Psoas muscle (tissue), 8 donors: Measurements from ENCODE around the gene PSMC1. TPM values are rescaled to one million over a fixed set of nuclear protein-coding genes. Genes with fewer than 3 reads are reported as not detected.
A peak's percentile ranks its signal among the peaks of the same experiment; 100 is the strongest.
"Not testable (repeated sequence)": the region's sequence is repeated elsewhere in the genome, so short reads cannot be mapped to it uniquely, and the experiment has no call there.

Source experiments
- ATAC-seq, 4 donors: fragments of 200-7000 bp; cut with Tn5 transposase; one replicate each; pipeline ENCODE4 v1.9.1; 2020; ENCODE audit warnings: moderate library complexity in 3 of 4, mild to moderate bottlenecking in 2 of 4
- DNase-seq, 2 donors: peaks; one replicate each; pipeline ENCODE4 v3.0.0-alpha.2; 2020
- H3K27ac ChIP-seq: fragments of 200-600 bp; one replicate; pipeline ENCODE4 v1.8.0; 2022
- H3K27me3 ChIP-seq, 3 donors: fragments of 200-600 bp in 1 of 3; one replicate each; pipeline versions ENCODE4 v1.6.1 to v1.8.0; 2013 to 2022; ENCODE audit warnings: low read length in 2 of 3, mild to moderate bottlenecking in 2 of 3, moderate library complexity in 1 of 3; ENCODE audit not compliant: insufficient read depth in 3 of 3
- H3K36me3 ChIP-seq, 2 donors: fragments of 200-600 bp in 1 of 2; one replicate each; pipeline versions ENCODE4 v1.6.1 to v1.8.0; 2013 to 2022; ENCODE audit warnings: low read depth in 1 of 2, mild to moderate bottlenecking in 1 of 2, moderate library complexity in 1 of 2; ENCODE audit not compliant: insufficient read depth in 1 of 2
- H3K4me1 ChIP-seq: fragments of 200-600 bp; one replicate; pipeline ENCODE4 v1.8.0; 2022
- H3K4me3 ChIP-seq: fragments of 200-600 bp; one replicate; pipeline ENCODE4 v1.8.0; 2022; ENCODE audit warnings: mild to moderate bottlenecking
- H3K9me3 ChIP-seq: fragments of 200-600 bp; one replicate; pipeline ENCODE4 v1.8.0; 2022
- WGBS, 3 donors: extraction: QIAGEN DNeasy Blood & Tissue Kit; methylation state at CpG; one replicate each; pipeline versions ENCODE4 v1.1.6 to v1.1.7; 2013; 5-methylcytosine and 5-hydroxymethylcytosine counted together
- intact Hi-C, 2 donors: fragments of 100-400 bp; cut with DNase I; formaldehyde crosslinking; loops; one replicate each; pipeline versions ENCODE4 v1.11.0 to v1.14.2; 2022
- long read RNA-seq, 2 donors: library from polyadenylated mRNA; unstranded; transcript quantifications; one replicate each; pipeline ENCODE4 v2.0.0, GENCODE V29; 2021
- polyA plus RNA-seq, 3 donors: library from polyadenylated mRNA; stranded (reverse); fragments of 200-250 nt; gene quantifications; one replicate each; pipeline ENCODE4 v1.2.3, GENCODE V29; 2013
- total RNA-seq, 4 donors: library from RNA; stranded (reverse); fragmentation: NEBNext Ultra II Directional in 2 of 4; extraction: Animal tissue kit (Norgen Biotek cat#: 25700) in 2 of 4; gene quantifications; one replicate each; pipeline versions ENCODE4 v1.2.1 to v1.2.4, GENCODE V29; 2021 to 2023
- TF ChIP-seq, protein P1 (sequence below): fragments of 200-600 bp; IDR thresholded peaks from one replicate; pipeline ENCODE4 v1.8.0; 2022; ENCODE audit warnings: antibody characterized with exemption
- donor health status: healthy with polysubstance abuse.
- donor health status: DM: no; HTN: no; CAD: no; lungs with moderate emphysema.
- donor health status: Bipolar disorder and iron deficiency.
- donor health status: healthy.
- donor health status: DM: yes; HTN: yes; CAD: no.
- donor health status: DM: no; HTN: no; CAD: no.
- donor health status: DM: no; HTN: no; CAD: no.
- donor health status: DM: yes; HTN: yes; CAD: no.

Gene PSMC1
- total RNA-seq, result 100 to 1,000 TPM; 151 to 307 (median 225) TPM
- 1,000 to 10,000 TPM in 1 of 3 donors, 100 to 1,000 TPM in 2; 444 to 1,018 (median 498) TPM for polyA plus RNA-seq
- long read RNA-seq, donor 1, full-length matches to known transcripts, result 226 of 246 reads
- long read RNA-seq, donor 1, partial matches to known transcripts, result 13 of 246 reads
- long read RNA-seq, donor 1, other reads (novel, unspliced or antisense), result 7 of 246 reads
- long read RNA-seq, donor 2, full-length matches to known transcripts, result 243 of 274 reads
- long read RNA-seq, donor 2, partial matches to known transcripts, result 19 of 274 reads
- long read RNA-seq, donor 2, other reads (novel, unspliced or antisense), result 12 of 274 reads

DNA sequence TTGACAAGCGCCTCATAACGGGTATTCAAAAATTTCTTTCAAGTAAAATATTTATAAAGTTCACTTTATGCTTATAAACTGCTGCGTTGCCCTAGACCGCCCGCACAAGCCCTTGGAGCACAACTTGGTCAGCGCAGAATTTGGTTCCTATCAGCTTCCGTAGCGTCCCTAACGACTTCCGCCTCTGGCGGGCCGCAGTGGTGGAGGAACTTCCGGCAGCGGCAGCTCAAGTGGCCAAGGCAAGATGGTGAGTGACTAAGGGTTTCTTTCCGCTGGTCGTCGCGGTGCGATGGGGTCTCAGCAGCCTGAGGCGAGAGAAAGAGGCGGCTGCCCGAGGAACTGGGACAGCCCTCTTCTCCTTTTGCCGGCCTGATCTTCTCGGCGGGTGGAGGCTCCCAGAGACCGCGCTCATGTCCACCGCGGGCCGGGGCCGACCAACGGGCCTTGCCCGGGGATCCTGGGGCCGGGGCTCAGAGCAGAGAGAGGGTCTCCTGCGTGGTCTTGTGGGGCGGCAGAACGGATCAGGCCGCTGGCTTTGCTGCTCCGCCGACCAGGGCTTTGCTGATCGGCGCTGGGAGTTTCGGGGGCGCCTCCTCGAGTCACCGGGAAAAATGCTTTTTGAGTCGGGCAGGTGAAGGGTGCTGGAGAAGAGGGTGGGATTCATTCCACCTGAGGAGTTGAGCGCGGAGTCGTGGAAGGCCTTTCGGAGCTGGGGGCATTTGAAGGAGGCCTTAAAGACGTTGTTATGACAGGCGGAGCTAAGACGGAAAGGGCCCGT, at the start of gene PSMC1:
Gene PSMC1 (plus strand): TSS at position 200 of the 778 bp plus-strand sequence. CDS start 45 bp downstream, at position 245.
- intact Hi-C loops, result no loop called here
- TF ChIP-seq, protein P1, sequence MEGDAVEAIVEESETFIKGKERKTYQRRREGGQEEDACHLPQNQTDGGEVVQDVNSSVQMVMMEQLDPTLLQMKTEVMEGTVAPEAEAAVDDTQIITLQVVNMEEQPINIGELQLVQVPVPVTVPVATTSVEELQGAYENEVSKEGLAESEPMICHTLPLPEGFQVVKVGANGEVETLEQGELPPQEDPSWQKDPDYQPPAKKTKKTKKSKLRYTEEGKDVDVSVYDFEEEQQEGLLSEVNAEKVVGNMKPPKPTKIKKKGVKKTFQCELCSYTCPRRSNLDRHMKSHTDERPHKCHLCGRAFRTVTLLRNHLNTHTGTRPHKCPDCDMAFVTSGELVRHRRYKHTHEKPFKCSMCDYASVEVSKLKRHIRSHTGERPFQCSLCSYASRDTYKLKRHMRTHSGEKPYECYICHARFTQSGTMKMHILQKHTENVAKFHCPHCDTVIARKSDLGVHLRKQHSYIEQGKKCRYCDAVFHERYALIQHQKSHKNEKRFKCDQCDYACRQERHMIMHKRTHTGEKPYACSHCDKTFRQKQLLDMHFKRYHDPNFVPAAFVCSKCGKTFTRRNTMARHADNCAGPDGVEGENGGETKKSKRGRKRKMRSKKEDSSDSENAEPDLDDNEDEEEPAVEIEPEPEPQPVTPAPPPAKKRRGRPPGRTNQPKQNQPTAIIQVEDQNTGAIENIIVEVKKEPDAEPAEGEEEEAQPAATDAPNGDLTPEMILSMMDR, result no peak

DNA sequence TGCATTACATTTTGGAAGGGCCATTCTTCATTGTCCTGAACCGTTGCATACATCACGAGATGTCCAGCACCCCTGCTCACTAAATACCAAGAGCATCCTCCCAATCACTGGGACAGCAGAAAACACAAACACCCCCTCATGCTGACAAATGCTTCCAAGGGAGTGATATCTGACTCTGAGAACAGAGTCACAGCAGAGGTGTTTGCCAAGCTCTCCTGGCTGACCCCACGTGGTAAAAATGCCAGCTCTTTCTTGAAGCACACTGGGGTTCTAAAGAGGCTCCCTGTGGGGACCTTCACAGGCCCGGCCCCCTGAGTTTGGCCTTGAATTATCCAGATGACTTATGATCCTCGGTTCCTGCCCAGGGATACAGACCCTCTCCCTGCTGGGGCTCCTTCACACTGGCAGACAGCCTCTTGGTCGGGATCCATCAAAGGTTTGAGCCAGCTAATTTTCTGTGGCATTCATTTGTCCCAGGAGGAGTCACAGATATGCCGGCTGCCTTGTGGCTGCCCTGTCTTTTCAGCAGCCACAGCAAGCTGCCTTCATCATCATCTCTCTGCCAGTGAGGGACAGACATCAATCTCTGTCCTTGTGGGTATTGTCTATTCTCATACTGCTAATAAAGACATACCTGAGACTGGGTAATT, 43.1 kb upstream of the PSMC1 start:
- Histone ChIP-seq H3K4me1 (no peaks in the 10 kb centered on the region), H3K36me3 (no peaks in the 10 kb centered on the region), H3K27ac (no peak overlapping the region), H3K4me3 (no peak overlapping the region), H3K27me3 (peaks cover 0 to 1% (median 0%) of the 10 kb centered on the region in 3 donors), H3K9me3 (no peaks in the 10 kb centered on the region)
- DNase-seq (no peak), ATAC-seq (no peak)
- TF ChIP-seq, protein P1, result no peak
- 58 to 64% (median 64%) methylated on average over 7 of the region's 7 CpGs for WGBS, 3 donors
- intact Hi-C loops, result no loop called here

More for the DNA sequence above, at the start of gene PSMC1:
- DNase-seq (peak; percentile 90 to 95), ATAC-seq (peak; percentile 98)
- H3K4me1 ChIP-seq, result peaks cover 9% of the 10 kb centered on the region
- peaks cover 2 to 32% of the 10 kb centered on the region in 2 donors for H3K36me3 ChIP-seq
- H3K9me3 ChIP-seq, result no peaks in the 10 kb centered on the region
- peak within 1 kb of the TSS; percentile 96 for H3K27ac ChIP-seq
- H3K27me3 ChIP-seq, result peaks cover 0 to 8% (median 3%) of the 10 kb centered on the region in 3 donors
- 0% methylated on average over 52 to 55 of the region's 55 CpGs for WGBS, 3 donors
- peak within 1 kb of the TSS; percentile 96 for H3K4me3 ChIP-seq

DNA sequence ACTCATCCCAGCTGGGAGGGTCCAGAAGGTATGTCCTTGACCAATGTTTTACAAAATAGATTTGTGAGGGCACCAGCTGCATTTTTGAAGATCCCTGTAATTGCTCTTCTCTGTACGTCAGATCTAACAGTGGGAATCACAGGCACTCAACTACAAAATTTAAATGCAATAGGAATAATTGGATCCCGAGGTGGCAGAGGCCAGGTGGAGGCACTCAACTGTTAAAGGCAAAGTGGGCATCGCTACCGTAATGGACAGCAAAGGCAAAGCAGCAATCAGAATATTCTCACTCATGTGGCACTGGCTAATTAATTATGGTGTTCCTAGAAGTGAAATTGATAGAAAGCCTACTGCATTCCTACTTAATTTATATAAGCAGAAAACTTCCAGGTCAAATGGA, 27.9 kb upstream of the PSMC1 start:
- Histone ChIP-seq H3K9me3 (peaks cover 3% of the 10 kb centered on the region), H3K36me3 (no peaks in the 10 kb centered on the region), H3K4me1 (no peaks in the 10 kb centered on the region), H3K27me3 (peaks cover 0 to 5% (median 1%) of the 10 kb centered on the region in 3 donors), H3K27ac (no peak overlapping the region), H3K4me3 (no peak overlapping the region)
- ATAC-seq (no peak), DNase-seq (no peak)
- intact Hi-C loops, result no loop called here
- 78 to 81% (median 81%) methylated on average over 4 of the region's 4 CpGs for WGBS, 3 donors
- TF ChIP-seq, protein P1, result no peak

DNA sequence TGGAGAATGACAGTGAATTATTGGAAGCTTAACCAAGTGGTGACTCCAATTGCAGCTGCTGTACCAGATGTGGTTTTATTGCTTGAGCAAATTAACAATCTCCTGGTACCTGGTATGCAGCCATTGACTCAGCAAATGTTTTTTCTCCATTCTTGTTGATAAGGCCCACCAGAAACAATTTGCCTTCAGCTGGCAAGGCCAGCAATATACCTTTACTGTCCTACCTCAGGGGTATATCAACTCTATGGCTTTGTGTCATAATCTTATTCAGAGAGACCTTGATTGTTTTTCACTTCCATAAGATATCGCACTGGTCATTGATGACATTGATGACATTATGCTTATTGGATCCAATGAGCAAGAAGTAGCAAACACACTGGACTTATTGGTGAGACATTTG, 26.4 kb upstream of the PSMC1 start:
- H3K27me3 ChIP-seq, H3K9me3 ChIP-seq, ATAC-seq, H3K4me3 ChIP-seq, H3K36me3 ChIP-seq, H3K27ac ChIP-seq, intact Hi-C loops, H3K4me1 ChIP-seq, DNase-seq: not testable (repeated sequence)
- 97 to 100% (median 98%) methylated on average over 1 of the region's 1 CpG for WGBS, 3 donors
